IPS-15b (cell line): ENCODE measurements around the gene CTDSP2.
"Not testable (repeated sequence)": the region's sequence is repeated elsewhere in the genome, so short reads cannot be mapped to it uniquely, and the experiment has no call there.

Experiments used
- H3K27me3 ChIP-seq: one replicate; pipeline ENCODE4 v1.6.1; 2013; ENCODE audit warnings: low read length; ENCODE audit not compliant: control insufficient read depth, insufficient read depth
- H3K36me3 ChIP-seq: one replicate; pipeline ENCODE4 v1.6.1; 2013; ENCODE audit warnings: low read length; ENCODE audit not compliant: control insufficient read depth, insufficient read depth
- H3K4me1 ChIP-seq: one replicate; pipeline ENCODE4 v1.6.1; 2013; ENCODE audit warnings: mild to moderate bottlenecking, low read length; ENCODE audit not compliant: control insufficient read depth, insufficient read depth
- H3K4me3 ChIP-seq: one replicate; pipeline ENCODE4 v1.5.1; 2013; ENCODE audit warnings: low read depth, low read length
- H3K9ac ChIP-seq: one replicate; pipeline ENCODE4 v1.6.1; 2013; ENCODE audit warnings: low read depth, mild to moderate bottlenecking, low read length
- H3K9me3 ChIP-seq: one replicate; pipeline ENCODE4 v1.6.1; 2013; ENCODE audit warnings: mild to moderate bottlenecking, low read length; ENCODE audit not compliant: control insufficient read depth, insufficient read depth

Gene CTDSP2

DNA sequence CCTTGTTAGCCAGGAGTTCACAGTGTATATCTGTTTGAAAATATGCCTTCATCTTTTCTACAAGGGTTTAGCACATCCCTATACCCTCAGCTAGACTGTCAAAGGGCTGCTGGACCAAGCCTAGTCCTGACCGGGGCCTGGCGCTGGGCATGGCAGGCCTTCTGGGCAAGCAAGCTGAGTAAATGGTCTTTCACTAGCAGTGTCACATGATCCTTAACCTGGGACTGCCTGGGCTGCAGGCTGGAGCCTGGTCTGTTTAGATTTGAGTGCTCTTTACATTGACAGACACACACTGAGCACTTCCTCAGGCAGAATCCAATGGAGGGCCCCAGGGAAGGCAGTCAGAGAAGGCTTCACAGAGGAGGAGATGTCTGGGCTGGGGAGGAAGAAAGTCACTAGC lies 21.1 kb downstream of the CTDSP2 start:
- H3K36me3 ChIP-seq: peaks cover 71% of the 10 kb centered on the region
- peaks cover 1% of the 10 kb centered on the region for H3K4me1 ChIP-seq
- H3K4me3 ChIP-seq: no peak overlapping the region
- H3K27me3 ChIP-seq: no peaks in the 10 kb centered on the region
- H3K9ac ChIP-seq: no peak overlapping the region
- H3K9me3 ChIP-seq: no peaks in the 10 kb centered on the region

DNA sequence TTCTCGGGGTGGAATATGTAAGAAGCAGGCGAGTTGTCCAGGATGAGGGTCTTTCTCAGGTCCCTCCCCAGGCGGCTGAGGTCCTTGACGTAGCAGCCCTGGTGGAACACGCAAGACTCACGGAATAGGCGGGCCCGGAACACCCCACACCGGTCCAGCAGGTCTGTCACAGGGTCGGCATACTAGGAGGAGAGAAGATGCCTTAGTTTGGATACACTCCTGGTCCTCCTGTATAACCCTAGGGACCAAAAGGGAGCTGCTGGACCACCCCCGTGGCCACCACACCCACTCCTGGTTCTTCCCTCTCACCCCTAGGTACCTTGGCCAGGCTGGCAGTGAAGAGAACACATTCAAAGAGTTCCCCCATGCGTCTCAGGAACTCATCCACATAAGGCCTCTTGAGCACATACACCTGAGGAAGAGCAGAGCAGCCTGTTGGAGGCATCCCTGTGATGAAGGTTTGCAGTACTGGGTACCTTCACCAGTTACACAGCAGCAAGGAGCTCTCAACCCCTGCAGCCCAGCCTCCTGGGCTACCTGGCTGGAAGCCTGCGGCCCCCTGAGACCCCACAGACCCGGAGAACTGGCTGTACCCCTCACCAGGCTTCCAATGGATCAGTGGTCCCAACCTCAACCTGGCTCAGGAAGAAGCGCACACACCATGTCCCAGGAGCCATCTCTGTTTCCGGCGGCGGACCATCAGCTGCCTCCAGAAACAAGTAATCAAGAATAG lies 22.5 kb downstream of the CTDSP2 start:
- Histone ChIP-seq H3K27me3 (no peaks in the 10 kb centered on the region), H3K4me1 (no peaks in the 10 kb centered on the region), H3K4me3 (no peak overlapping the region), H3K9ac (no peak overlapping the region), H3K36me3 (peaks cover 70% of the 10 kb centered on the region), H3K9me3 (no peaks in the 10 kb centered on the region)

DNA sequence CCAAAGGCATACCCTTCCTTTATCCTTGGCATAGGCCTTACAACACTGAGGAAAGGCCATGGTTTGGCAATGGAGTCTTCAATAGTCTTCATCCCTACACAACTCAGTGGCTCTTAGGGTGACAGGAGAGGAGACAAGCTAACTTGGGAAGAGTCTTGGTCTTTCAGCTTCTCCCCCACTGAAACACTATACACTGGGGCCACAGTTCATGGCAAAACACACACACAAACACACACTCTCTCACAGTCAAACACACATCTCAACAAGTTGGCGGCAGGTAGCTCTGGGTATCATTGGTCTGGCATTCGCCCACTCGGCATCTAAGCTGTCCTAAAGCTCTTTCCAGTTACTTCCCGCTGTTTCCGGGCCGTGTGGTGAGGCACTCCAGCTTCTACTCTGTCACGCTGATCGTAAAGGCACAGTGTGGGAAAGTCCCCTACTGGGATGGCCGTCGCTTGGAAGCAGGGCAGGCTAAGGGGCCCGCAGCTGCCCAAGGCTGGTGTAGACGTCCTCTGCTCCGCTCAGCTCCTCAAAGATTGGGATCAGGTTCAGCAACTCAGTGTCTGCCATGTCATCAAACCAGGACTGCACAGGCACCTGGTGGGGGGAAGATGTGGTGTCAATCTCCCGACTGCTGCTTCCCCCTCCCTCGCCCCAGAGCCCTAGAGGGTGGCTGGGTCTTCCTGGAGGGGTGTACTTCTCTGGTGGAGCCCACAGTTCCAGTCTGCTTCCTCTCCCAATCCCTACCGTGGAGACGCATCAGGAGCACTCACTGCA lies 23.2 kb downstream of the CTDSP2 start:
- Histone ChIP-seq H3K4me3 (no peak overlapping the region), H3K36me3 (peaks cover 64% of the 10 kb centered on the region), H3K4me1 (no peaks in the 10 kb centered on the region), H3K9ac (no peak overlapping the region), H3K27me3 (no peaks in the 10 kb centered on the region), H3K9me3 (no peaks in the 10 kb centered on the region)

DNA sequence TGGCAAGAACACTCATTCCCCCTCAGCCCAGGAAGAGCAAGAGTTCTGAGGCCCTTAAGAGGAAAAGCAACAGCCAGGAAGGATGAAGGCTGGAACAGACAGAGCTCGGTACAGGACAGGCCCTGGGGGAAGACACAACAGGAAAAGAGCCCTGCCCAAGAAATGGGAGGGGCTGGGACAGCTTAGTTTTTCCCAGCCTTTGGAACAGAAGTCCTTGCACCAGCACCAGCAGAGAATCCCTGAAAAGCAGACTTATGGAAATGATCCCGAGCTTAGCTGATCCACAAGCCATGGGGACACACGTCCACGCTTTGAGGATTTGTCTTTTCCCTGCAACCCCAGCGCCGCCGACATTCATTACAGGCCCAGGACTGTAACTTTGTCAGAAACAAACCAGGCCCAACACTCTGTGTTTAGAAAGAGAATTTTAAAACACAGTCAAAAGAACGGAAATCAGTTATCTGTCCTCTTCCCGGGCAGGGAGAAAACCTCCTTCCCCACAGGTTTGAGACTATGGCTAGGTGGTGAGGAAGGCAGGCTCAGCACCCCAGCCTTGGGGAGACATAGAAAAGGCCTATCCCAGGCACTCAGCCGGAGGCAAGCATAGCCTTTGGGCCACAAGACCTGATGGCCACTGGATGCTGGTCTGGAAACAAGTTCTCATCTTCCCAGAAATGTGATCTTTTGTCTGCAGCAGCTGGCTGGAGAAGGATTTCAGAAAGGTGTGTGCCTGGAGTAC lies 24.0 kb downstream of the CTDSP2 start:
- Histone ChIP-seq H3K27me3 (no peaks in the 10 kb centered on the region), H3K9me3 (no peaks in the 10 kb centered on the region), H3K36me3 (peaks cover 56% of the 10 kb centered on the region), H3K9ac (no peak overlapping the region), H3K4me1 (no peaks in the 10 kb centered on the region), H3K4me3 (no peak overlapping the region)

DNA sequence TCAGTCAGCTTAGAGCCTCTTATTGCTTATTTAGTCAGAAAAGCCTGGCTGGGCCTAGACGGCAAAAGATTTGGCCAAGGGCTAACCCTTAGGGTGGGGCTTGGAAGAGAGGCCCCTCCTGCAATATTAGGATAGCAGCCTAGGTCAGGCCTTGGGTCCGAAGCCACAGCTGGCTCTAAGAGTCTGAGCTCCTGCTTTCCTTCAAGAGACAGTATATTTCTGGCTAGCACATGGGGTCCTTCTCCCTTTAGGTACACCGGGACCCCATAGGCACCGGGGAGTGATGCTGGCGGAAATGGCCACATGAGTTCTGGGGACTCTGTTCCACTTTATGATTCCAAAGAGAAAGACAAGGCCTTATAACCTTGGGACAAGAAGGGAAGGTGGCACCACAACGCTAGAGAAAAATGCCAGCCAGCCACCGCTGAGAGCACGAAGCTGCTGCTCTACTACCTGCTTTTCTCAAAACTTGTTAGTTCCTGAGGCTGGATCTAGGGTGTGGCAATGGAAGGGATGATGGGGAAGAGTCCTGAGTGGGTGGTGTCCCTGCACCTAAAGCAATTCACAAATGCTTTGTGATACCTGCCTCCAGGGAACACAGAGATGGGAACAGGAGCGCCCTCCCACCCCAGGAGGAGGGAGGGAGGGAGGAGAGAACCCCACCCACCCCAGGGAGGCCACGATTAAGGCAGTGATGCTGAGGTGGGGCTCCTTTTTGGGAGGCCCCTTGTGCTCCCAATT lies 24.9 kb downstream of the CTDSP2 start:
- Histone ChIP-seq H3K4me3 (no peak overlapping the region), H3K36me3 (peaks cover 47% of the 10 kb centered on the region), H3K9me3 (no peaks in the 10 kb centered on the region), H3K4me1 (no peaks in the 10 kb centered on the region), H3K9ac (no peak overlapping the region), H3K27me3 (no peaks in the 10 kb centered on the region)

DNA sequence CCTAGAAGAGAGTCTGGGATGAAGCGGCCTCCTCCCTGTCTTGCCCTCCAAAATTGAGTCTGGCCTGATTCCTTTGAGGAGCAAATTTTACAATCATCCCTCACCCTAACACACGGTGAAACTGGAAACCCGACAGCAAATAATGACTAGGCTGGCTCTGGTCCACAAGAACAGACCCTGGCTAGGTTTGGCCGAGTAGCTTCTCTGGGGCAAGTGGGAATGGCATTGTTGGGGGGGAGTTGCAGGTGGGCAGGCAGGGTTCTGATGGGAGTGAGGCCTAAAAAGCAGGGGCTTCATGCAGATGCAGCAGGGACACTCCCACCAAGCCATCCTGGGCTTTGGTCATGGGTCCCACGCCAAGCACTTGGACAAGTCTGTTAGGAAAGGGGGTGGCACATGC lies 25.5 kb downstream of the CTDSP2 start:
- H3K27me3 ChIP-seq, H3K9me3 ChIP-seq, H3K4me1 ChIP-seq, H3K9ac ChIP-seq, H3K4me3 ChIP-seq: not testable (repeated sequence)
- H3K36me3 ChIP-seq: peaks cover 42% of the 10 kb centered on the region

DNA sequence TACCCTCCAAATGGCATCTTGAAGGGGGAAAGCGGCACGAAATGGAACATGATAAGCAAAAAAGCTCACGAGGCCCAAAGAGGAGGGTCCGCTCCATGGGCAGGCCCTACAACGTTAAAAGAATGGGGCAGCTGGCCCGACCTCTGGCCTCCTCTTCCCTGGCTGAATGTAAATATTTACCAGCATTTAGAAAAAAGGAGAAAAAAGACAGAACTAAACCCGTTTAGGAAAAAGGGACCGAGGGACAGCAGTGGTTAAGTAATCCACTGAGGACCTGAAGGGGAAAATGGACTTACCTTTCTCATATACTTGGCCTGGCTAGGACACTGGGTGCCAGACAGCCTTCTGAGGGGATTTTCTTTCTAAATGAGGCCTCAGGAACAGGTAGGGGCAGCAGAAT lies 26.4 kb downstream of the CTDSP2 start:
- not testable (repeated sequence) for H3K9ac ChIP-seq, H3K4me1 ChIP-seq, H3K4me3 ChIP-seq, H3K9me3 ChIP-seq, H3K27me3 ChIP-seq
- H3K36me3 ChIP-seq: peaks cover 38% of the 10 kb centered on the region

DNA sequence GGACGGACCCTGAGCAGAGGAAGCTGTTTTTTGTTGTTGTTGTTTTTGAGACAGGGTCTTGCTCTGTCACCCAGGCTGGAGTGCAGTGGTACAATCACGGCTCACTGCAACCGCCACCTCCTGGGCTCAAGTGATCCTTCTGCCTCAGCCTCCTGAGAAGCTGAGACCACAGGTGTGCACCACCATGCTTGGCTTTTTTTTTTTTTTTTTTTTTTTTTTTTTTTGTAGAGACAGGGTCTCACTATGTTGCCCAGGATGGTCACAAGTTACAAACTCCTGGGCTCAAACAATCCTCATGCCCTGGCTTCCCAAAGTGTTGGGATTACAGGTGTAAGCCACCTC lies 28.6 kb downstream of the CTDSP2 start:
- H3K9me3 ChIP-seq, H3K4me3 ChIP-seq, H3K4me1 ChIP-seq, H3K27me3 ChIP-seq, H3K9ac ChIP-seq: not testable (repeated sequence)
- peaks cover 17% of the 10 kb centered on the region for H3K36me3 ChIP-seq

DNA sequence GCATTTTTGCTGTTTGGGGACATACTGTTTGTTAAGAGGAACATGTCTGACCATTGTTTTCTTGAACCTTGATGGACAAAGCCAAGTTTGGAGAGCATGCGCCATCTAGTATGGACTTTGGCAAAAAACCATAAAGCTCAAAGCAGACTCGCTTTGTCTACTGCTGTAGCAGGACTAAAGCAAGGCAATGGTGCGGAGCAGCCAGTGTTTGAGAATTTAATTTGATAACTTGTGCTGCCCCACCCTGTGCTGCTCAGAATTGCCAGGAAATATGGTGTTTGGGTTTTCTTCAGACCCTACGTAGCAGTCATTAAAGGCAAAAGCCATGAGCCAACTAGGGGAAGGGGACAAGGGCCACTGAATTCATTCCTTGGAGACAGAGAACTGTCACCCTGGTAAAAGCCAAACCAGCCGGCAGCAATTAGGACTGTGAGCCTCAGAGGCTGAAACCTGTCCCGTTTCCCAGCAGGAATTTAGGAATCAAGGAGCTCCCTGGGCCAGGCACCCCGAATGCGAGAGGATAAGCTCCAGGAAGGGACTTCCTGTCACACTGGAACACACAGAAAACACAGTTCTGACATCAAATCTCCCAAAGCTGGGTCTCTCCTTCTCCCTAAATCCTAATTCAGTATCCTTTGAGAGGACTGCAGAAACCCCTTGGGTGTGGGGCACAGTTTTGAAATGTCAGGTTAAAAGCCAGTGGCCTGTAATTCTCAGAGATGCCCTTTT lies 29.1 kb downstream of the CTDSP2 start:
- peaks cover 12% of the 10 kb centered on the region for H3K36me3 ChIP-seq
- no peak overlapping the region for H3K4me3 ChIP-seq
- H3K4me1 ChIP-seq: no peaks in the 10 kb centered on the region
- H3K9ac ChIP-seq: no peak overlapping the region
- no peaks in the 10 kb centered on the region for H3K9me3 ChIP-seq
- no peaks in the 10 kb centered on the region for H3K27me3 ChIP-seq

DNA sequence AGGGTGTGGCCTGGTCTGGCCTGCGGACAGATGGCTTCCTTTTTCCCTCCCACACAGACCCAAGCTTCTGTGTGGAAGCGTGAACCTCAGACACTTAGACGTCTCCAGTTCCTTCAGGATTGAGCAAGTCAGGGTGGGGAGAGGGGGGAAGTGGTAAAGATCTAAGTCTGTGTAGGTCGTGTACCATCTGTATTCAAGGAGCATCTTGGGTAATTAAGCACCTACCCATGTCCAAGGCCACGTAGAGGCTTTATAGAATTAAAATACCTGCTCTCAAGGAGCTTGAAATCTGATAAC lies 29.7 kb downstream of the CTDSP2 start:
- no peaks in the 10 kb centered on the region for H3K9me3 ChIP-seq
- no peak overlapping the region for H3K9ac ChIP-seq
- H3K4me3 ChIP-seq: no peak overlapping the region
- peaks cover 7% of the 10 kb centered on the region for H3K36me3 ChIP-seq
- no peaks in the 10 kb centered on the region for H3K27me3 ChIP-seq
- H3K4me1 ChIP-seq: no peaks in the 10 kb centered on the region
